GM18951 (cell line): Measurements from ENCODE around the gene TFE3.

Source experiments
- POLR2A ChIP-seq: IDR thresholded peaks from 4 replicates; pipeline ENCODE4 v1.6.1; 2011; ENCODE audit warnings: mild to moderate bottlenecking; ENCODE audit not compliant: insufficient read length, insufficient read depth; ENCODE audit errors: extremely low read depth
- in situ Hi-C: fragments of 300-500 bp; cut with MboI; formaldehyde crosslinking; loops from one replicate; pipeline ENCODE4 v1.12.0; 2022; ENCODE audit warnings: low sequenced_read_pairs, mixed read lengths, inconsistent platforms; ENCODE audit not compliant: unreplicated experiment

TFE3 gene

DNA sequence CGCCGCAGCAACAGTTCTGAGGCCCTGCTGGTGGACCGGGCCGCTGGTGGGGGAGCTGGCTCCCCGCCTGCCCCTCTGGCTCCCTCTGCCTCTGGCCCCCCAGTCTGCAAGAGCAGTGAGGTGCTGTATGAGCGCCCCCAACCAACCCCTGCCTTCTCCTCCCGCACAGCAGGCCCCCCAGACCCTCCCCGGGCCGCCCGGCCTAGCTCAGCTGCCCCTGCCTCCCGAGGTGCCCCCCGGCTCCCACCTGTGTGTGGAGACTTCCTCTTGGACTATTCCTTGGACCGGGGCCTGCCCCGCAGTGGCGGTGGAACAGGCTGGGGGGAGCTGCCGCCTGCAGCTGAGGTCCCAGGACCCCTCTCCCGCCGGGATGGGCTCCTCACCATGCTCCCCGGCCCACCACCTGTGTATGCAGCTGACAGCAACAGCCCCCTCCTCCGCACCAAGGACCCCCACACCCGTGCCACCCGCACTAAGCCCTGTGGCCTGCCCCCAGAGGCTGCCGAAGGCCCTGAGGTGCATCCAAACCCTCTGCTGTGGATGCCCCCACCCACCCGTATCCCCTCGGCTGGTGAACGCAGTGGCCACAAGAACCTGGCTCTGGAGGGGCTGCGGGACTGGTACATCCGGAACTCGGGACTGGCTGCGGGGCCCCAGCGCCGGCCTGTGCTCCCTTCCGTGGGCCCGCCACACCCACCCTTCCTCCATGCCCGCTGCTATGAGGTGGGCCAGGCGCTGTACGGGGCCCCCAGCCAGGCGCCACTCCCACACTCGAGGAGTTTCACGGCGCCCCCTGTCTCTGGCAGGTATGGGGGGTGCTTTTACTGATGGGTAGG is 24.3 kb upstream of the TFE3 start:
- no peak for TF ChIP-seq POLR2A
- in situ Hi-C loops: no loop called here

DNA sequence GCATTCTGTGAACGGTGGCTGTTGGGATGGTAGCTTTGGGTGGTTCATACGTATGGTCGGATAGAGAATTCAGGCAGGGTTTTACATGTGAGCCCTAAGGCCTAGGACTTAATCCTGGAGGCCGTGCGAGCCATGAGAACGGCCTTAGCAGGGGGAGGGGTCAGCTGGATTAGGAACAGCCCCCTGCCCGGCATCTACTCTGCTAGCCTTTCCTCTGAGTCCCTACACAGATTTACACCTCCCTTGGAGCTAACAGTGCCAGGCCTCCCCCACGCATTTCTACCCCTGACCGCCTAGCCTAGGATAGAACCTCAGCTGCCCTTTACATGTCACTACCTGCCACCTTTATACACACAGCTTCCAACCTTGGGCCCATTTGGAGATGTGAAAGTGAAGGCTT is 23.5 kb upstream of the TFE3 start:
- in situ Hi-C loops: no loop called here
- no peak for TF ChIP-seq POLR2A

DNA sequence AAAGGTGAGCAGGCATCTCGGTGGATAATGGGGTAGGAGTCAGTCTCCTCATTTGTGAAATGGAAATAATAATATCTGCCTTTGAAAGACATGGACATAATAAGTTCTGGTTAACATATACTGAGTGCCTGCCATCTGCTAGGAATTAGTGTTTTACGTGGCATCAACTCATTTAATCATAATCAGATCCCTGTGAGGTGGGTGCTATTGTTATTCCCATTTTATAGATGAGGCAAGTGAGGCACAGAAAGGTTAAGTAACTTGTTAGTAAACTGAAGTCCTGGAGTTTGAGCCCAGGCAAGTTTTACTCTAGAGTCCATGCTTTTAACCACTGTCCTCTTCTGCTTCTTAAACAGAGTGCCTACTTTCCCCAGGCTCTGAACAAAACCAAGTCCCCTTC is 23.1 kb upstream of the TFE3 start:
- TF ChIP-seq POLR2A: no peak
- in situ Hi-C loops: no loop called here

DNA sequence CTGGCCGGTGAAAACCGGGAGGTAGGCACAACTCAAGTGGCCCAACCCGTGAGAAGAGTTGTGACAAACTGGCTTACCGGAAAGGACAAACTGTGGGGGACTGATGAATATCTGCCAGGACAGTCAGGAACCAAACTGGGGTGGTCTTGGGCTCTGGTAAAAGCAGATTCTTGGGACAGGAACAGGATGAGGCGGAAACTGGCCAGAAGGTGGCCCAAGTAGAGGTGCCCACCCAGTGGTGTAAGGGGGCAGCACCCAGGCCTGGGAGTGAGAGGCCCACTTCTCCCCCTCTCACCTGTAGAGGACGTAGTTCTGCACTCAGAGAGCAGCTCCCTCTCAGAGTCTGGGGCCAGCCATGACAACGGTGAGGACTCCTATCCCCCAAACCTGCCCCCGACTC is 21.6 kb upstream of the TFE3 start:
- in situ Hi-C loops: no loop called here
- no peak for TF ChIP-seq POLR2A

DNA sequence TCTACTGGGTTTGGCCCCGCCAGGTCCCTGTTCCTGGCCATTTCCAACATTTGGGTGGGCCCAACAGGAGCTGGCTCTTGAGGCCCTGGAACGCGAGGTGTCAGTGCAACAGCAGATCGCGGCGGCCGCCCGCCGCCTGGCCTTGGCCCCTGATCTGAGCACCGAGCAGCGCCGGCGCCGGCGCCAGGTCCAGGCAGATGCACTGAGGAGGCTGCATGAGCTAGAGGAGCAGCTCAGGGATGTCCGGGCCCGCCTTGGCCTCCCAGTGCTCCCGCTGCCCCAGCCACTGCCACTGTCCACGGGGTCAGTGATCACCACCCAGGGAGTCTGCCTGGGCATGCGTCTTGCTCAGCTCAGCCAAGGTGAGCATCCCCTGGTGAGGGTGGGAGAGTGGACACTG is 21.1 kb upstream of the TFE3 start:
- TF ChIP-seq POLR2A: no peak
- in situ Hi-C loops: no loop called here

DNA sequence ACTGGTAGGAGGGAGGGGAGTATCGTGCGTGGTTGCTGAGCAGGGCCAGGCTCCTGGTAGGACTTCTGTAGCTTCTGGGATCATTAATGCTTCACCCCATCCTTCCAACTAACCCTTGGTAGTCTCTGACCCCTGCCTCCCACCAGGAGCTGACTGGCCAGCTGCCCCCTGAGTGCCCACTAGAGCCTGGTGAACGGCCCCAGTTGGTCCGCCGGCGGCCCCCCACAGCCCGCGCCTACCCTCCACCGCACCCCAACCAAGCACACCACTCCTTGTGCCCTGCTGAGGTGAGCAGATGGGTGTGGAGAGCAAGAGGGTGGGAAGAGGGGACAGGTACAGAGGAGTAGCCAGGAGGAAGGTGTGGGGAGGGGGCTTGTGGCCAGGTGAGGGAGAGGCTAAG is 20.6 kb upstream of the TFE3 start:
- in situ Hi-C loops: no loop called here
- TF ChIP-seq POLR2A: no peak

DNA sequence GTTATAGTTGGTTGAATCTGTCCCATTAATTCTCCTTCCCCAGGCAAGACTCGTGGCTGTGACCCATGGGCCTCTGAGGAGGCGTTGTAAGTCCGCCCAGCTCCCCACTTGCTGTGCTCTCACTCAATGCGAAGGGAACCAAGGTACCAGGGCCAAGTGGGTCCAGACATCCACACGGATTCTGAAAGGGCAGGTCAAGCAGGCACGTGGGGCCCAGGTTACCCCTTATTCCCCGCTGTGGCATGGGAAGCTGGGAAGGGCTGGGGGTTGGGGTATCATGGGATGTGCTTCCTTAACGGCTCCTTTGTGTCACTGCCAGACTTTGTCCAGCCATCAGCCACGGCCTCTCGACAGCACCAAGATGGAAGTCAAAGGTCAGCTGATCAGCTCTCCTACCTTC is 18.8 kb upstream of the TFE3 start:
- no peak for TF ChIP-seq POLR2A

DNA sequence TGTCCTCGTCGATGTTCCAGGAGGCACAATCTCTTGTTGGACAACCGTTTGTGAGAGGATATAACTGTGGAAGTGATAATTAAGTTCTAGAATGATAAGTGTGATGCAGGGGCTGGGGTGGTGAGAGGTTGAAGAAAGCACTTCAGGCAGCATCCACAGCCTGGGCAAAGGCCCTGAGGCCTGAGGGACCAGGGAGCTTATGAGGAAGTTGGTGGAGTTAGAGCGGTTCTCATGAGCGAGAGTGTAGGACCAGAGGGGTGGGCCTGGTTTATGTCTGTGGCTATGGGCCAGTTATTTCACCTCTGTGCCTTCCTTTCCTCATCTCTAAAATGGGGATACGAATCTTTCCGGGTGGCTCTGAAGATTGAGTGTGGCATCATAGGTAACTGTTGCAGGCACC is 18.3 kb upstream of the TFE3 start:
- in situ Hi-C loops: no loop called here
- no peak for TF ChIP-seq POLR2A

More for the DNA sequence above, 18.8 kb upstream of the TFE3 start:
- in situ Hi-C loops: no loop called here

DNA sequence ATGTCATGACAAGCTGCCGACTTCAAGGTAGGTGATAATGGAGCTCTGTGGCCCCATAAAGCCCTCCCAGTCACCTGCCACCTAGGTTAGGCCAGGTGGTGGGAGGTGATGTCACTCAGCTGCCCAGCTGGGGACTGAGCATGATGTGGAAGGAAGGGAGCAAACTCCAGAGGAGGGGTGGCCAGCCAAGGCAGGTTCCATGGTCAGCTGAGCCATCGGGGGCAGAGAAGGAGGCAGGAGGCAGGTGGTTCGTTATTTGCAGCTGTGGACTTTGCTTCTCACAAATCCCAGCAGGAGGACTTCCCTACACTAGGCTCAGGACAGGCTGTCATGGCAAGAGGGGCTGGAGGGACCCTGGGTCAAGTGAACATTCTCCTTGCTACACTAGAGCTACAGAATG is 17.8 kb upstream of the TFE3 start:
- no peak for TF ChIP-seq POLR2A
- in situ Hi-C loops: no loop called here

DNA sequence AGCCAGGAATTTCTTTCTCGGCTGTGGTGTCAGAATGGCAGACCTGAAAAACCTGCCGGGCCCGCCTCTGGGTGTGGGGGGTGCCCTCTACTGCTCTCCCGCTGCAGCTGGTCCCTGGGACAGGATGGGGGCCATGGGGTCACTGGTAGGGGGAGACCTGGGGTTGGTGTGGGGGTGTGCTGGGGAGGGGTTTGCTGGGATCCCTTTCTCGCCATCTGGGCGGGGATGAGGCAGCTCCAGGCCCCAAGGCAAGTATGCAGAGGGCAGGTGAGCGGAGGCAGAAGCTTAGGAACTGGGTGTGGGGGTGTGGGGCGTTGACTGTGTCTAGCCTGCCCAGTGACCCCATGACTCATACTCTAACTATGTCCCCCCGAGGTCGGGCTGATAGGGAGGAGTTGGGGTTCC is 16.5 kb upstream of the TFE3 start:
- in situ Hi-C loops: no loop called here
- TF ChIP-seq POLR2A: no peak

DNA sequence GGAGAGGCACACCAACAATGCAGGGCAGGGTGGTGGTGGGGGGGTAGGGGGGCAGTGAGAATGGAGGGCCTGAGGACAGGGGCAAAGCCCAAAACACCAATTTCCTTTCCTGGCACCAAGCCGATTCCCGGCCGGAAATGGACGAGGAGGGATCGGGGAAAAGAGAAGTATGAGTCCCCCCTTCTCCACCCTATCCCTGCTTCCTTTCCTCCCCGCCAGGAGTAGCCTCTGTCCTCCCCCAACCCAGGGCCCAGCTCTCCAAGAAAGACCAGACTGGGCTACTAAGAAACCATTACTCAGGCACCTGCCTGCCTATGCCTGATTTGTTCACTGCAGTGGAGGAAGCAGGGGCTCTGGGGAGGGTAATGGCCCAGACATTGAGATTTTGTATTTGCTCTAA is 16.0 kb upstream of the TFE3 start:
- in situ Hi-C loops: no loop called here

DNA sequence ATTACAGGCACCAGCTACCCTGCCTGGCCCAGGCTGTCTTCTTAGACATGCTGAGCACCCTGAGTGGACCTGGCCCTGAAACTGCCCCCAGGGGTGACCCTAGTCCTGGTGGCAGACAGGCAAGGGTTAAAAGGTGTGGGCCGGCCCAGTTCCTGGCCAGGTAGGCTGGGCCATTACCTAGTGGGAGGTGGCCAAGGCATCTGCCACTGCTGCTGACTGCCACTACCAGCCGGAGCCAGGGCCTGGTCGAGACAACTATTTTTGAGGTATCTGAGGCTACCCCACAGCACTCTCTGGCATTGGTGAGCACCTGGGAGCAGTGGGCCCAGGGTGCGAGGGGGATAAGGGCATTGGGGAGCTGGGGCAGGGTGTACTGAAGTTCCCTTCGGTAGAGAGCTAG is 15.6 kb upstream of the TFE3 start, which contains the start of gene CCDC120:
Gene CCDC120, plus strand, starts transcription at position 206 of the 400 bp plus-strand sequence. CDS start 3,043 bp downstream, outside the sequence.
- in situ Hi-C loops: no loop called here
- no peak for TF ChIP-seq POLR2A

More for the DNA sequence above, 16.0 kb upstream of the TFE3 start:
- TF ChIP-seq POLR2A: no peak

DNA sequence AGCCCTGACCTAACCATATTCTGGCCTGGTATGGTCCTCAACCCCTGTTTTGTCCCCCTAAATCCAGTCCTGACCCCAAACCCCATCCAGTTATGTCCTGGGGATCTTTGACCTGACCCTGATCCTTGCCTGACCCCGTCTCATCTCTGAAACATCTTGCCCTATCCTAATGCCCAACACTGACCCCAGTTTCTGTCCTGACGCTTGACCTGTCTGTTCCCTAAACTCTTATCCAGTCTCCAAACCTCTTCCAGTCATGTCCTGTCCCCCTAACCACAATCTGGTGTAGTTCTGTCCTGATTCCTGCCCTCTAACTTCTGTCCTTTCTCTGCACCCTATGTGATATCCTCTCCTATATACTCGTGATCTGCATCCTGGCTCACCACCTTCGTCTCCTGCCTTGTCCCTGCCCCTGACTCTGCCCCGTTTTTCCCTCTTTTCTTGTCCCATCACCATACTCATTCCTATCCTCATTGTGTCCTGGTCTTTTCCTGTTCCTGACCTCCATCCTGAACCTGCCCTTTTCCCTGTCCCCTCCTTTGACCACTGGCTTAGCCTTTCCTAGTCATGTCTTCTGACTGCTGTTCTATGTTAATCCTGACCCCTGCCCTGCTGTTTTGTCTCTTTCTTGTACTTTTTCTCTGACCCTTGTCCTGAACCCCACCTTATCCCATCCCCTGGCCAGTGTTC is 11.1 kb upstream of the TFE3 start:
- in situ Hi-C loops: no loop called here
- TF ChIP-seq POLR2A: no peak
